Activated CD8-positive, alpha-beta memory T cell treated with anti-CD3 and anti-CD28 coated beads, Interleukin-2, amount 50 U/mL, for 24 hours (primary cell): ENCODE data around the gene KRT2.

Experiments used
- DNase-seq: peaks from one replicate; pipeline ENCODE4 v3.0.0-alpha.2; 2020; ENCODE audit errors: extremely low read depth

KRT2 gene

GRCh38 chr12:52637299-52637698 lies 14.7 kb downstream of the KRT2 start:
- no peak for DNase-seq

DNA sequence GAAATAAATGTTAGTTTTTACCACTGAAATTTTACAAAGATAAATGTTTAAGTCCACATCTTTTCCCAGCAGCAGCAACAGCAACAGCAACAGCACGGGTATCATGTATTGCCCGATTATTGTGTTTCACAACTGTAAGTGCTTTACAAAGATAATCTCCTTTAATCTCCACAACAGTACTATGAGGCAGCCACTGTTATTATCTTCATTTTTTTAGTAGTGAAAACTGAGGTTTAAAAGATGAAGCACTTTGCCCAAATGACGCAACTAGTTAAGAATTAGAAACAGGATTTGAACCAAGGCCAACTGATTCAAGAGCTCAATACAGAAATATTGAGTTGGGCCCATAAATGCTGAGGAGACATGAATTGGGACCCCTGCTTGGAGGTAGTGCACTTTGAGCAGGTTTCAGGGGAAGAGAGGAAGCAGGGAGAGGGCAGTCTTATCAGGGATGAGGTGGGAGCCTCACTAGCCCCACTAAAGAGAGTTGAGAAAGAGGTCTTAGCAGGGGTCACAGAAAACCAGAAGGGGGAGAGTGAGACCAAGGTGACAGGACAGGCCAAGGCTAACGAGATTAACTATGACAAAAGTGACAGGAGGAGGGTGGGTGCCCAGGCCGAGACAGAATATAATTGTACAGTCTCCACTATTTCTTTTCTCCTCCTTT lies 15.3 kb downstream of the KRT2 start:
- DNase-seq: no peak

- no peak for DNase-seq
Measured at GRCh38 chr12:52636189-52636588, 15.8 kb downstream of the KRT2 start.

GRCh38 chr12:52634266-52635056 lies 17.6 kb downstream of the KRT2 start:
- no peak for DNase-seq

DNA sequence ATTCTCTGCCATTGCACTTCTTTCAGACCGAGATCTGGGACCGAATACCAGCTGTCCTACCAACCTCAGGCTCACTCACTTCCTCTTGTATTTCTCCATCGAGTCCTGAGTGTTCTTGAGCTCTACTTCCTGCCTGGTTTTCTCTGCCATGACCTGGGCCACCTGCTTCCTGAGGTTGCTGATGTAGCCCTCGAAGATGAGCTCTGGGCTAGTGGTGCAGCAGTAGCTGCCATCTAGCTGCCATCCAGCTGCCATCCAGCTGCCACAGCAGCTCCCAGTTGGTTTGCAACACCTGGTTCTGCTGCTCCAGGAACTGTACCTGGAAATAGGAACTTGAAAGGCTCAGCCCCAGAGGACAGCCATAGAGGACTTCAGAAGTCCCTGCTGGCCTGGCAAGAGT lies 18.6 kb downstream of the KRT2 start:
- no peak for DNase-seq

GRCh38 chr12:52632656-52633055 lies 19.4 kb downstream of the KRT2 start:
- no peak for DNase-seq

DNA sequence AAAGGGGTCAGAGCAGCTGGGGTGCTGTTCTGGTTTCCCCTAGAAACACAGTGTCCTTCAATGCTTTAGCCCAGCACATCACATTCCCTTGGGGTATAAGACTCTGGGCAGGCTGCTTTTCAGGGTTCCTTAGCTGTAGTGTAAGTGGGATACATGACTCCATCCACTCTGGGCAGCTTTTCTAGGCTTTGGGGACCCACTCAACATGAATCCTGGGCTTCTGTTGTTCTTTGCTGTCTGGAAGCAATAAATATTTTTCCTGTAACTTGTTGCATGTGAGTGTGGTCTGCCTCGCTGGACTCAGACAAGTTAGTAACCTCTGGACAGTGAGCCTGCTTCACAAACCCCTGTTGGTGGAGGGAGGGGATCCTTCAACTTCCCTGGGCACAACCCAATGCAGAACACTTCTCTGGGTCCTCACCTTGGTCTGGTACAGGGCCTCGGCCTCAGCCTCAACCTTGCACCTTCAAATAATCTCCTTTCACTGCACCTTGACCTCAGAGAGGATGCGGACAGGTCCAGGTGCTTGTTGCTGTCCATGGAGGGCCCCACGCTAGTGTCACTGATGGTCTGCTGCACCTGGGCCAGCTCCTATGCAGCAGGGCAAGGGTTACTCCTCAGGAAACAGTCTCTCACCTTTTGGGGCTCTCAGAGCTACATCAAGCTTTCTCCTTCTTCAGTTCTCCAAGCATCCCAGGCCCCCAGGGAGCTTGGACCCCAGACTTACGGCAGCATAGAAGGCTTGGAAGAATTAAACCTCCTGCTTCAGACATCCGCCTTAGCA lies 20.1 kb downstream of the KRT2 start:
- no peak for DNase-seq

DNA sequence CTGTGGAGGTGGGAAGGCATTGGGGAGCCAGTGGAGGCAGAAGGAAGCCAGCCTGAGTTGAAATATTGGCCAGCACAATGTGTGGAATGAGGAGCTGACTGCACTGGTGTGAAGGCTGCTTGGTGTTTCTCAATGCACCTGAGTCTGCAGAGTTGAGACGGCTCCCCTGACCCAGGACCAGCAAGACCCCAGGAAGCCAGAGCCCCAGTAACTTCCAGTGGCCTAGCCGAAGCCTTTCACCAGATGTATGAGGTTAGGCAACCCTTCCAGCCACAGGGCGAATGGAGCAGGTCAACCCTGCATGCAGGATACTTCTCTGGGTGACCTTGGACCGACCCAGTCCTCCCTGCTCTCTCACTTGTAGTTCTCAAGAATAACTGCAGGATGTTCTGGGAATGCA lies 20.7 kb downstream of the KRT2 start:
- DNase-seq: no peak

DNA sequence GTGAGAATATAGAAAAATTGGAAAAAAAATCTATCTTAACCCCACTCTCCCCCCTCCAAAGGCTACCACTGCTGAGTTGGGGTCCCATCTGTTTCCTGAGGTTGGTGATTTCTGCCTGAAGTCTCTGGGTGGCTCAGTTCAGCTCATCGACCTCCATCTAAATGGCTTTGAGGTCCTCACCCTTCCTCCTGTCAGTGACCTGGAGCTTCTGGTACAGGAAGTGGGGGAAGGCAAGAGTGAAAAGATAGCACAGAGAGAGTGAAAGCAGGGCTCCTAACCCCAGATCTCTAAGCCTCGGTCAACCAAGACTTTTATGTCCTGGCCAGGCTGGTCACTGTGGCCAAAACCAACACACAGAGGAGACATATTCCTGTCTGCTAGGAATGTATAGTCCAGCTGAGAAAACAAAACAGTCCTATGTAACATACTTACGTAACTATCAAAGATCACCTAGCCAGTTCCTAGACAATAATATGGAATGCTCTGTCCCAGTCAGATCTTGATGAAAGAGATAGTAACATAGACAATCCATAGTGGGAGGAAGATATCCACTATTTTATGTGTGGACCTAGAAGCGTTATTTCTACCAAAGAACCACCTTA lies 21.3 kb downstream of the KRT2 start:
- DNase-seq: no peak

- no peak for DNase-seq
Measured at GRCh38 chr12:52630008-52630500, 22.0 kb downstream of the KRT2 start.

DNA sequence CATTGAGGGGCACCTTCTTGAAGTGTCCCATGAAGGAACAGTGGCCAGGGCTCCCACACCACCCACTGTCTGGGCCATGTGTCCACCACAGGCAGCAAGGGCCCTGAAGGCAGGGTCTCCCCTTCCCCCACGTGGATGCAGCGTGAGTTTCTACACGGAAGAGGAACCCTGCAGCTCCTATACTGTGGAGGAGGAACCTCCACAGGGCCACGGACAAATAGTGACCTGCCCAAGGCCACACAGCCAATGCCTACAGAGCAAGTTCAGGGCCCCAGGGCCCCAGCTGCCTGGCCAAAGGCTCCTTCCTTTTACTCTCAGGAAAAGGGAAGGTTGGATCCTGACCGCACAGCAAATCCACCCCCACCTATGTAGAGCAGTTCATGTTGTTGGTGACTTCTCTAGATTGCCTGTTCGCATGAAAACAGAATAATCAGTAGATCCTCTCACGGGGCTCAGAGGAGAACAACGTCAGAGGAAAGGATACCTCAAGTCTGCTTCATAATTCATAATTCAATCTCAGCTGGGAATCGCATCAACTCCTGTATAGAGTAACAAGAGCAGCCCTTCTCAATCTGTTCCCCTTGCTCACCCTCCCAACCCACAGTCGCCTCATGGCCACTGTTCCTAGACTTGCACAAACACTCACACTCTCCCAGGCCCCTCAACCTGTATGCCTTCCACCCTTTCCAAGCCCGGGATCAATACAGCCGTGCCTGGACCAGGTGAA lies 22.6 kb downstream of the KRT2 start:
- DNase-seq: no peak

DNA sequence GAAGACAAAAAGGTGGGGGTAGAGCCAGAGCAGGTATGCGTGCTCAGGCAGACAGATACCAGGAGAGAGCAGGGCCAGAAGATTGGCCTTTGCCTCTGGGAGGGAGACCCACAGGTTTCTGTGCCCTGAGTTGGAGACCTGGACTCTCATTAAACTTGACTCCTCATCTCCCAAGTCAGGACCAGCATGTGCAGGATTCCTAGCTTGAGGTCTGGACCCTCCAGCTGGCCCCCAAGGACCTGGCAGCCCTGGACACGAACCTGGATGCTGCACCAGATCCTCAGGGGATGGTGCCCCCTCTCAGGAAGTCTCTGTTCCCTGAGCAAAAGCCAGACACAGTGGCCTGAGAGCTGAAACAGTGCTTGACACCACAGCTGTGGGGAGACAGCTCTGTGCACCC lies 23.2 kb downstream of the KRT2 start:
- no peak for DNase-seq

DNA sequence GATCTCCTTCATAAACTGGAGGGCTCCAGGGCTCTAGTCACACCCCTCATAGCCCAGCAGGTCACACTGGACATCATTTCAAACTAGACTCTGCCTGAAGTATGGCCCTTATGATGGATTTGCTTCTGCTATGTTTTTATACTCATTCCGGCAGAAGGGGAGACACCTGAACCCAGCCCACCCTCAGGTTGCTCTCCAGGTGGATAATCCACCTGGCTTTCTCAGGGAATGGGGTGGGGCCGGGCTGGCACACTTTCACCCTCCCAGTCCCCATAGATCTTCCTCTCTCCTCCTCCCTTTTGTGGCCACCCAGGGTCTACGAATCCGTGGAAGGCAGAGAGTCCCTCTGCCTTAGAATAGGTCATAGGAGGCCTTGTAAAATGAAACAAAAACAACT lies 23.9 kb downstream of the KRT2 start:
- DNase-seq: no peak

- no peak for DNase-seq
Measured at GRCh38 chr12:52627395-52628110, 24.5 kb downstream of the KRT2 start.

DNA sequence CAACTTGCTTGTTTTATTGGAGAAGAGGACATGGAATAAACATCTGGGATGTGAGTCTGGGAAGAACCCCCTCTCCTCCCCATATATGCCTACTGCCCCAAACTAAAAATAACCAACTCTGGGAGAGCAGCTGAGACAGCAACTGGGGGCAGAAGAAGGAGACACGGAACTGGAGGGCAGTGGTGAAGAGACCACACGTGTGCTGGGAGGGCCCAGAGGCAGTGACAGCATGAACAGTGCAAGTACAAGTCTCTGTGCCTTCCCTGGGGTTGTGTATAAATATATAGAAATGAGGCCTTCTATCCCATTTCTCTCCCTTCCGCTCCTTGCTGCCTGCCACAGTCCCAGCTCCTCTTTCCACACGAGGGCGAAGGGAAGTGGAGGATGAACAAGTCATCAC lies 29.7 kb downstream of the KRT2 start:
- DNase-seq: no peak

GRCh38 chr12:52618866-52619265 lies 33.1 kb downstream of the KRT2 start:
- DNase-seq: no peak

- no peak for DNase-seq
Measured at GRCh38 chr12:52618216-52618615, 33.8 kb downstream of the KRT2 start, which contains the start of gene KRT73. Gene KRT73, minus strand, starts transcription at chr12:52618559. Its CDS starts 35 bp downstream, at chr12:52618524.

GRCh38 chr12:52617403-52617785 lies 34.6 kb downstream of the KRT2 start:
- no peak for DNase-seq

DNA sequence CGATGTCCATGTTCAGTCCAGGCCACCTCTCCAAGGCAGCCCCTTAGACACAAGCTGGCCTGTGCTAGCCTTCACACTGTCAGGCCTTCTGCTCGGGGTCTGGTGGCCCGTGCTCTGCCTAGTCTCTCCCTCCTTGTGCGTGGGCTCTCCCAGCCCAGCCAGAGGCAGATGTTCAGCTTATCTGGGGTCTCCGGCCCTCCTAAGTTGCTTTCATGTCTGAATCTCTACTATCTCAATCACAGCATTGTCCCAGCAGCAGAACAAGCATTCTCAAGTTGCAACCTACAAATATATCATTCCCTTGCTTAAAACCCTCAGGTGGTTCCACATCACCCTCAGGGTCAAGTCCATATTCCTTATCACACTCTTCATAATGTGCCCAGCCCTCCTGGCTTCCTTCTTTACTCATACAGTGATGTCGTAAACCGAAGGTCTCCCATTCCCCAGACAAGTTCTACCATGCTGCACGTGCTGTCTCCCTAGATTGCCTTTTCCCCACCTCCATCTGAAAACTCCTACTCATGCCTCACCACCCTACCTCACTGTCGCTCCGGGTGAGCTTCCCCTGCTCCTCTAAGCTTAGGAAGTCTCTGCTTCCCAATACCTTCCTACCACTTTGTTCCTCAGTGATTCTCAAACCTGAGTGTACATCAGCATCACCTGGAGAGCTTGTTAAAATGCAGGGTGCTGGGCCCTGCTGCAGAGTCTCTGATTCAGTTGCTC lies 35.2 kb downstream of the KRT2 start:
- no peak for DNase-seq

- DNase-seq: no peak
Measured at GRCh38 chr12:52615912-52616311, 36.1 kb downstream of the KRT2 start.
